ENCODE results near the gene C12orf57. TPM values are rescaled to one million over a fixed set of nuclear protein-coding genes. Genes with fewer than 3 reads are reported as not detected.

Gene C12orf57
- total RNA-seq, 5 donors from 2014 or later (not counting 1 experiment from before 2014, with no cell fraction given): 256 to 466 (median 412) TPM

GRCh38 chr12:6923003-6923732, 20.7 kb upstream of the C12orf57 start:
- H3K4me3 ChIP-seq (ENCODE audit: control insufficient read depth in 1 of 2, extremely low read depth in 1 of 2, low read length in 1 of 2): no peak overlapping the region
- H3K27me3 Mint-ChIP-seq: no peaks in the 10 kb centered on the region
- H3K4me3 Mint-ChIP-seq: no peak overlapping the region
- ChIA-PET CTCF (interaction anchor here (0.6 to 1.4 kb wide), 6 partner anchors 15 to 186 kb away, joined by 3 to 5 read pairs (median 4); partner anchors contain the start of genes C1RL (in 1 of the 2) and LPCAT3 (in 1 of the 2)), POLR2A (interaction anchor here in 1 of 2 donors (0.6 kb wide), 1 partner anchor 49 kb away, joined by 14 read pairs; no protein-coding TSS in a partner anchor)
- H3K4me1 ChIP-seq (ENCODE audit: control insufficient read depth in 1 of 2, extremely low read depth in 1 of 2, insufficient read depth in 2 of 2, low read length in 2 of 2): peaks cover 2 to 18% of the 10 kb centered on the region in 2 experiments
- H3K27ac ChIP-seq (ENCODE audit: low read length): no peak overlapping the region
- no peak for DNase-seq
- H3K36me3 Mint-ChIP-seq: peaks cover 18% of the 10 kb centered on the region
- H3K4me1 Mint-ChIP-seq: peaks cover 18 to 39% (median 36%) of the 10 kb centered on the region in 3 donors
- H3K9me3 ChIP-seq: no peaks in the 10 kb centered on the region
- H3K9me3 Mint-ChIP-seq: no peaks in the 10 kb centered on the region
- H3K36me3 ChIP-seq (ENCODE audit: control insufficient read depth in 2 of 2, extremely low read depth in 1 of 2, insufficient read depth in 1 of 2, low read length in 1 of 2): peaks cover 0 to 22% of the 10 kb centered on the region in 2 donors
- ATAC-seq (replicated peaks in 1 of 4): no peak
- 70% methylated on average over 2 of the region's 10 CpGs for WGBS (ENCODE audit: insufficient coverage)
- H3K27me3 ChIP-seq (replicated peaks in 1 of 2; ENCODE audit: control insufficient read depth in 2 of 2, extremely low read depth in 1 of 2, insufficient read depth in 2 of 2, low read length in 1 of 2): no peaks in the 10 kb centered on the region
- no peak overlapping the region for H3K27ac Mint-ChIP-seq

DNA sequence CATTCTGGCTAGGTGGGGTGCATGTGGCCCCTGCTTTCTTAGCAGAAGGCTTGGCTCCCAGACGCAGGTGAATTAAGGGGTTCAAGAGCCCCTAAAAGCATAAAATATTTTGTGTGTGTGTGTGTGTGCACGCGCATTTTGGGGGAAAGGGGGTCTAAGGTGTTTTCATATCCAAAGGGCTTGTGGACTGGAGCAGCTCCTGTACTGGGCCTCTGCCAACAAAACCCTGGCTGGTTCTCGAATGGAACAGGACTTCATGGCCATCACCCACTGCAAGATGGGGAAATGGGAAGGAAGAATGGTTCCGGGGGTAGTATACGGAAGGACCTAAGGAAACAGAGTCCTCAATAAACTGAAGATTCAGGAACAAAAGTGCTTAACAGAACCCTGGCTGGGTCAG, 20.0 kb upstream of the C12orf57 start:
- H3K36me3 Mint-ChIP-seq: peaks cover 18% of the 10 kb centered on the region
- WGBS (ENCODE audit: insufficient coverage): 82% methylated on average over 4 of the region's 6 CpGs
- H3K27me3 Mint-ChIP-seq: no peaks in the 10 kb centered on the region
- peak overlapping the region; percentile 78 to 89 for H3K27ac Mint-ChIP-seq
- H3K27me3 ChIP-seq (replicated peaks in 1 of 2; ENCODE audit: control insufficient read depth in 2 of 2, extremely low read depth in 1 of 2, insufficient read depth in 2 of 2, low read length in 1 of 2): no peaks in the 10 kb centered on the region
- H3K27ac ChIP-seq (ENCODE audit: low read length): peak overlapping the region; percentile 74
- no peaks in the 10 kb centered on the region for H3K9me3 ChIP-seq
- no peak overlapping the region for H3K4me3 ChIP-seq (ENCODE audit: control insufficient read depth in 1 of 2, extremely low read depth in 1 of 2, low read length in 1 of 2)
- H3K4me3 Mint-ChIP-seq: no peak overlapping the region
- H3K36me3 ChIP-seq (ENCODE audit: control insufficient read depth in 2 of 2, extremely low read depth in 1 of 2, insufficient read depth in 1 of 2, low read length in 1 of 2): peaks cover 0 to 21% of the 10 kb centered on the region in 2 donors
- no peaks in the 10 kb centered on the region for H3K9me3 Mint-ChIP-seq
- DNase-seq (no peak), ATAC-seq (replicated peaks in 1 of 4) (no peak)
- ChIA-PET POLR2A (interaction anchor here (0.5 to 0.6 kb wide), 3 partner anchors 12 to 201 kb away, joined by 3 to 17 read pairs (median 14); no protein-coding TSS in a partner anchor), CTCF (interaction anchor here (0.6 to 2.4 kb wide), 16 partner anchors 11 to 296 kb away, joined by 3 to 14 read pairs (median 3); partner anchors contain the start of genes C12orf57 (in 1 of the 2), LPCAT3 (in 1 of the 2), LRRC23 (in 1 of the 2) and RNU7-1 (in 1 of the 2))
- peaks cover 22 to 43% (median 41%) of the 10 kb centered on the region in 3 donors for H3K4me1 Mint-ChIP-seq
- peaks cover 5 to 24% of the 10 kb centered on the region in 2 experiments for H3K4me1 ChIP-seq (ENCODE audit: control insufficient read depth in 1 of 2, extremely low read depth in 1 of 2, insufficient read depth in 2 of 2, low read length in 2 of 2)

DNA sequence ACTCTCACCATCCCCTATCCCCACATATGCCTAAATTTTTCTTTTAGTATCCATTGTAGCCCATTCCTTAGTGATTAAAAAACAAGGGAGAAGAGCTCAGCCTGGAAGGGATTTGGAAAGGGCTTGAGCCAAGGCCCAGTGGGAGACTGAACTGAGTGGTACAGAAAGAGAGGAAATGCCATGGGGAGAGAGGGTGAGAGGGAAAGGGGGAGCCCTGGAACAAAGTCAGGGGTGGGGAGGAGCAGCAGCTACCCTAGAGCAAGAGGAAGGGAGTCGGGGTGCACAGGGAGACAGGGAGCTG, 18.6 kb upstream of the C12orf57 start:
- ChIA-PET POLR2A (interaction anchor here in 1 of 2 donors (0.6 to 0.7 kb wide), 2 partner anchors 20 to 168 kb away, joined by 3 to 4 read pairs; no protein-coding TSS in a partner anchor), CTCF (interaction anchor here (0.5 to 2.4 kb wide), 17 partner anchors 9 to 540 kb away, joined by 3 to 14 read pairs (median 3); partner anchors contain the start of gene LPCAT3 (in 1 of the 2))
- DNase-seq (no peak), ATAC-seq (replicated peaks in 1 of 4) (no peak)
- Mint-ChIP-seq H3K27ac (peak overlapping the region; percentile 44 to 78), H3K4me1 (peaks cover 33 to 51% (median 44%) of the 10 kb centered on the region in 3 donors), H3K27me3 (no peaks in the 10 kb centered on the region), H3K4me3 (peak overlapping the region; percentile 26 to 61 (median 28)), H3K36me3 (peaks cover 10% of the 10 kb centered on the region), H3K9me3 (no peaks in the 10 kb centered on the region)
- Histone ChIP-seq H3K36me3 (ENCODE audit: control insufficient read depth in 2 of 2, extremely low read depth in 1 of 2, insufficient read depth in 1 of 2, low read length in 1 of 2) (peaks cover 0 to 13% of the 10 kb centered on the region in 2 donors), H3K4me1 (ENCODE audit: control insufficient read depth in 1 of 2, extremely low read depth in 1 of 2, insufficient read depth in 2 of 2, low read length in 2 of 2) (peaks cover 10 to 37% of the 10 kb centered on the region in 2 experiments), H3K4me3 (ENCODE audit: control insufficient read depth in 1 of 2, extremely low read depth in 1 of 2, low read length in 1 of 2) (no peak overlapping the region), H3K27me3 (replicated peaks in 1 of 2; ENCODE audit: control insufficient read depth in 2 of 2, extremely low read depth in 1 of 2, insufficient read depth in 2 of 2, low read length in 1 of 2) (no peaks in the 10 kb centered on the region), H3K27ac (ENCODE audit: low read length) (no peak overlapping the region), H3K9me3 (no peaks in the 10 kb centered on the region)
- 100% methylated on average over 1 of the region's 1 CpG for WGBS (ENCODE audit: insufficient coverage)

- DNase-seq (no peak), ATAC-seq (replicated peaks in 1 of 4) (no peak)
- peaks cover 10% of the 10 kb centered on the region for H3K36me3 Mint-ChIP-seq
- H3K27me3 Mint-ChIP-seq: no peaks in the 10 kb centered on the region
- POLR2A ChIA-PET: interaction anchor here (0.7 kb wide), 2 partner anchors 16 to 20 kb away, joined by 4 to 5 read pairs; no protein-coding TSS in a partner anchor
- no peak overlapping the region for H3K4me3 ChIP-seq (ENCODE audit: control insufficient read depth in 1 of 2, extremely low read depth in 1 of 2, low read length in 1 of 2)
- 90% methylated on average over 6 of the region's 8 CpGs for WGBS (ENCODE audit: insufficient coverage)
- CTCF ChIA-PET: interaction anchor here (0.7 to 2.4 kb wide), 16 partner anchors 9 to 185 kb away, joined by 3 to 14 read pairs (median 3); partner anchors contain the start of gene LPCAT3 (in 1 of the 2)
- no peak overlapping the region for H3K27ac ChIP-seq (ENCODE audit: low read length)
- peak overlapping the region; percentile 31 to 44 for H3K27ac Mint-ChIP-seq
- H3K9me3 Mint-ChIP-seq: no peaks in the 10 kb centered on the region
- H3K4me1 Mint-ChIP-seq: peaks cover 36 to 54% (median 48%) of the 10 kb centered on the region in 3 donors
- H3K36me3 ChIP-seq (ENCODE audit: control insufficient read depth in 2 of 2, extremely low read depth in 1 of 2, insufficient read depth in 1 of 2, low read length in 1 of 2): peaks cover 0 to 13% of the 10 kb centered on the region in 2 donors
- H3K4me3 Mint-ChIP-seq: peak overlapping the region; percentile 61 to 85 (median 82)
- H3K9me3 ChIP-seq: no peaks in the 10 kb centered on the region
- H3K4me1 ChIP-seq (ENCODE audit: control insufficient read depth in 1 of 2, extremely low read depth in 1 of 2, insufficient read depth in 2 of 2, low read length in 2 of 2): peaks cover 10 to 38% of the 10 kb centered on the region in 2 experiments
- H3K27me3 ChIP-seq (replicated peaks in 1 of 2; ENCODE audit: control insufficient read depth in 2 of 2, extremely low read depth in 1 of 2, insufficient read depth in 2 of 2, low read length in 1 of 2): no peaks in the 10 kb centered on the region
Measured at GRCh38 chr12:6925540-6926279, 18.1 kb upstream of the C12orf57 start.

DNA sequence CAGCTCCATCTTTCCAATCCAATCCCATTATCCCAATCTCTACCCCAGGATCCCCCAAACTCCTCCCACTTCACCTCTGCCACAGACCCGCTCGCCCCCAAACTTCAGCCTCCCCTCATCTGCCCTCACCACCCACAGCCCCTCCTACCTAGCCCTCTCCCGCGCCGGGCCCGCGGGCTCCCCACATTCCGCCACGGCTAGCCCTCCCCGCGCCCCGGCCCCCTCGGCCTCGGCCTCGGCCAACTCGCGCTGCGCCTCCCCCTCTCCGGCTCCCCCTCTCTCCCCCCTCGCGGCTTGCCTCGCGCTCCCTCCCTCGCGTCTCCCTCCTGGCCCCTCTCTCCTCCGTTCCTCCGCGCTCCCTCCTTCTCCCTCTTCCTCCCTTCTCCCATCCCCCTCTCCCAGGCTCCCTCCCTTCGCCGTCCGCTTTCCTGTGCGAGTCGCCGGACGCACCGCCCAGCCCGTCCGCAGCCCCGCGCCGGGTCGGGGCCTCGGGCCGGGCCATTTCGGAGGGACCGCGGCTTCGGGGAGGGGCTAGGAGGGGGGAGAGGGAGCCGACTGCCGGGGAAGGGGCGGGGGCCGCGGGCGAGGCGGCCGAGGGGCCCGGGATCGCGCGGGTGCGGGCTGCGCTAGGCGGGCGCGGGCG, 16.3 kb upstream of the C12orf57 start, which contains the start of gene ATN1:
Gene ATN1, plus strand, starts transcription at position 581 of the 643 bp plus-strand sequence. CDS start 6,043 bp downstream, outside the sequence.
- Mint-ChIP-seq H3K27ac (peak within 1 kb of the TSS; percentile 94 to 96), H3K36me3 (no peaks in the 10 kb centered on the region), H3K27me3 (no peaks in the 10 kb centered on the region), H3K4me1 (peaks cover 46 to 64% (median 63%) of the 10 kb centered on the region in 3 donors), H3K4me3 (peak within 1 kb of the TSS; percentile 83 to 95 (median 85)), H3K9me3 (no peaks in the 10 kb centered on the region)
- ChIA-PET CTCF (interaction anchor here in 1 of 2 donors (0.6 to 1.3 kb wide), 4 partner anchors 17 to 186 kb away, joined by 3 to 5 read pairs (median 3); no protein-coding TSS in a partner anchor), POLR2A (interaction anchor here in 1 of 2 donors (0.6 kb wide), 1 partner anchor 16 kb away, joined by 3 read pairs; the partner anchor contains the start of genes C12orf57 and RNU7-1)
- Histone ChIP-seq H3K9me3 (no peaks in the 10 kb centered on the region), H3K4me1 (ENCODE audit: control insufficient read depth in 1 of 2, extremely low read depth in 1 of 2, insufficient read depth in 2 of 2, low read length in 2 of 2) (peaks cover 19 to 41% of the 10 kb centered on the region in 2 experiments), H3K27ac (ENCODE audit: low read length) (peak within 1 kb of the TSS; percentile 81), H3K36me3 (ENCODE audit: control insufficient read depth in 2 of 2, extremely low read depth in 1 of 2, insufficient read depth in 1 of 2, low read length in 1 of 2) (no peaks in the 10 kb centered on the region), H3K4me3 (ENCODE audit: control insufficient read depth in 1 of 2, extremely low read depth in 1 of 2, low read length in 1 of 2) (peak within 1 kb of the TSS; percentile 58 to 74), H3K27me3 (replicated peaks in 1 of 2; ENCODE audit: control insufficient read depth in 2 of 2, extremely low read depth in 1 of 2, insufficient read depth in 2 of 2, low read length in 1 of 2) (no peaks in the 10 kb centered on the region)
- peak; percentile 24 to 45 (median 40) for ATAC-seq (replicated peaks in 1 of 4)
- under 1% methylated on average over 41 of the region's 66 CpGs for WGBS (ENCODE audit: insufficient coverage)
- DNase-seq: peak in 10 of 35 experiments; percentile 11 to 58 (median 39)

Measured in T-cell (primary cell).